NCI-H526 (cell line): ENCODE data around the gene SNTA1.
A peak's percentile ranks its signal among the peaks of the same experiment; 100 is the strongest.
"Not testable (repeated sequence)": the region's sequence is repeated elsewhere in the genome, so short reads cannot be mapped to it uniquely, and the experiment has no call there.

Experiments
- DNase-seq, 2 experiments: peaks; one replicate each; lab custom pipeline; 2025; lab: John Stamatoyannopoulos, UW

The SNTA1 gene

DNA sequence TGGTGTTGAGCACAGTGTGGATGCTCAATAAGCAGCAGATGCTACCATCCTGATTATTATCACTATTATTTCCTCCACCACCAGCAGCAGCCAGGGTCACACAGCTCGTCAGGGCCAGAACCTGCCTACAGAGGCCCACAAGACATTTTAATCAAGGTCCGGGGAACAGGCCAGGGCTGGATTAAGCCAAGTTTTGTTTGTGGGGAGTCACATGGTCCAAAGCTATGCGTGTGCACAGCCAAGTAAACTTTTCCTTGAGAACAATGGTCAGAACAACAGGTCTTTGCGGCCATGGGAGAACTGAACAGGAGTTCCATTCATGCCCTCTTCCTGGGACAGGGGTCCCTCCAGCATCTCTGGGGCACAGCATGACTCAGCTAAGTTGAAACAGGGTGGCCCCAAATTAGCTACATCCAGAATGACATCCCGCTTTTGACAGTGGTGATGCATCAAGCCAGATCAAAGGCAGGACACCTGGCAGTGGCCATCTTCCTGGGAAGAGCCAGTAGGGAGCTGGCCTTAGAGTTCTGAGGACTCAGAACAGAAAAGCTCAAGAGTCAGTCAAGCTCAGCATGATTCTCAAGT lies 11.7 kb downstream of the SNTA1 start:
- DNase-seq: no peak

DNA sequence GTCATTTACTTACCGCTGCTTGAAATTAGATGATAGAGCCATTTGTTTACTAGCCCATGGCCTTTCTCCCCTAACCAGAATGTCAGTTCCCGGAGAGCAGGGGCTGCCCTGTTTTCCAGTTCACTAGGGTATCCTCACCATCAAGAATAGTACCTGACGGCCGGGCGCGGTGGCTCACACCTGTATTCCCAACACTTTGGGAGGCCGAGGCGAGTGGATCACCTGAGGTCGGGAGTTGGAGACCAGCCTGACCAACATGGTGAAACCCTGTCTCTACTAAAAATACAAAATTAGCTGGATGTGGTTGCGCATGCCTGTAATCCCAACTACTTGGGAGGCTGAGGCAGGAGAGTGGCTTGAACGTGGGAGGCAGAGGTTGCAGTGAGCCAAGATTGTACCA lies 19.7 kb downstream of the SNTA1 start:
- not testable (repeated sequence) for DNase-seq

DNA sequence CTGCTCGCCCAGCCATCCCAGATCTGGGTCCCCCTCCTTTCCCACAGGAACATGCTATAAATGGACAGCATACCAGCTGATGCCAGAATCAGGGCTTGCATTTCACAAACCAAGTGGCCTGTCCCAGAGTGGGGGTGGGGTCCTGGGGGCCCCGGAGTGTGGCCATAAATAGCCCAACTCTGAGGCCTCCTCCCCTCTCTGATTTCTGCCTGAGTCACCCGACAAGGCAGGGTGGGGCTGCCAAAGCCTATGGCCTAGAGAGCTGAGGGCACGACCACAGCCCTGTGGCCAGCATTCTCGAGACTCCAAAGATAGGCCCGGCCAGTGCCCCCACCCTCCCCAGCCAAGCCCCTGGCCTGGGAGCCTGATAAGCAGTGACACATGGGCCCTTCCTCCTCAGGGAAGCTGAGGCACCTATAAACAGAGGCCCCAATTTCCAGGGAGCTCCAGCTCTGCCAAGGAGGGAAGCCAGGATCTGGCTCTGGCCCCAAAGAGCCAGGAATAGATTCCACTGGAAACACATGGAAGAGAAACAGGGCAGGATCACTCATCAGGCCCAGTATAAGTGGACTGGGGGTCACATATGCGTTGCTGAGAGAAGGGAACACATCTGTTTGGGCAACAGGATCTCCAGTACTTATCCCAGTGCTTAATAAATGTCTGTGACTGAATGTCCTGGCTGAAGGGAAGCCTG lies 20.3 kb downstream of the SNTA1 start:
- DNase-seq: no peak

DNA sequence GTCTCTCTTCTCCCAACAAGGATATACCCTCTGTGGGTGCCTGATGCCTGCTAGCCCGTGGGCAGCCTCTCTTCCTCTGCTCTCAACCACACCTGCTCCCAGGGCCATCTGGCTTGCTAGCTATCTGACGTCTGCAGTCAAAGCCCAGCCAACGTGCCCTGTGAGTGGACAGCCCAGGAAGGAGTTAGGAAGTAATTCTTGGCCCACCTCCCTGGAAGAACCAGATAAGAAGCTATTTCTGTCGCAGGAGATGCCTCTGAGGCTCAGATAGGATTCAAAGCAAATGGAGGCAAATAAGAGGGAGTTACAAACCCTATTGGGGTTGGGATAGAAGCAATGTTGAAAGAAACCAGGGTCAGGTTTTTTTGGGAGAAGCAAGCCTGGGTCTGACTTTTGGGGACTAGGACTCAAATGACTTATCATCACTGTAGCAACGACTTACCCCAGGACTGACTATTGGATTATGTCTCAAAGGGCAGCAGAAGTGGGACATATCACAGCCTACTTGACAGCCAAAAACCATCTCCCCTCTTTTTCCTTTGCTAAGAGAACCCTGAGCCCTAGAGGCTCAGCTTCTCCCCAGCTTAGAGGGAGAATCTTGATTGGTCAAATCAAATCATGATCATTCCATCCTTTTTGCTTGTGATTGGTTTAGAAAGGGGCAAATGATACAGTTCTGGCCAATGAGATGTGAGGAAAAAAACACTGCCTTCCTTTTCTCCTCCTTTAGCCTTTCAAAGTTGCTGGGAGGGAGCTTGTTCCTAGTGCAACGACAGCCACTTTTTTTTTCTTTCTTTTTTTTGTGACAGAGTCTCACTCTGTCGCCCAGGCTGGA lies 24.2 kb downstream of the SNTA1 start:
- no peak for DNase-seq

DNA sequence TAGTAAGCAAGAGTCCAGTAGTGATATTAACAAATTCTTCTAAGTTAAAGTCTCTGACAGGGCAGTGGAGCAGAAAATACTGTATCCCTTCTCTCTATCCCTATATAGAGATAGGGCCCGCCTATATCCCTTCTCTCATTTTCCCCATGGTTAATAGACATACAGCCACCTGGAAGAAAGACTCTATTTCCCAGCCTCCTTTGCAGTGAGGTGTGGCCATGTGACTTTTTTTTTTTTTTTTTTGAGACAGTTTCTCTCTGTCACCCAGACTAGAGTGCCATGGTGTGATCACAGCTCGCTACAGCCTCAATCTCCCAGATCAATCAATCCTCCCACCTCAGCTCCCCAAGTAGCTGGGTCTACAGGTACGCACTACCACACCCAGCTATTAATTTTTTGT lies 25.5 kb downstream of the SNTA1 start:
- peak in 1 of 2 experiments; percentile 13 for DNase-seq

DNA sequence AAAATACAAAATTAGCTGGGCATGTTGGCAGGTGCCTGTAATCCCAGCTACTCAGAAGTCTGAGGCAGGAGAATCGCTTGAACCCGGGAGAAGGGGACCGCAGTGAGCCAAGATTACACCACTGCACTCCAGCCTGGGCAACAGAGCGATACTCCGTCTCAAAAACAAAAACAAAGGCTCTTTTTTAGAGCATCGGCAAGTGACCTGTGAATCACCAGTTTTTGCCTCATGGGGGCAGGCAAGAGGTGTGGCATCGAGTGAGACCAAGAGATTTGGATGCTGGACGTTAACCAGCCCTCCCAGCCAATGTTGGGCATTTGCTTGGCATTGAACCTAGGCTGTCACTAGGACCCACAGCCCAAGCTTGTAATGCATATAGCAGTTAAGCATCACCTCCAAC lies 27.6 kb downstream of the SNTA1 start:
- DNase-seq: peak; percentile 33 to 73

DNA sequence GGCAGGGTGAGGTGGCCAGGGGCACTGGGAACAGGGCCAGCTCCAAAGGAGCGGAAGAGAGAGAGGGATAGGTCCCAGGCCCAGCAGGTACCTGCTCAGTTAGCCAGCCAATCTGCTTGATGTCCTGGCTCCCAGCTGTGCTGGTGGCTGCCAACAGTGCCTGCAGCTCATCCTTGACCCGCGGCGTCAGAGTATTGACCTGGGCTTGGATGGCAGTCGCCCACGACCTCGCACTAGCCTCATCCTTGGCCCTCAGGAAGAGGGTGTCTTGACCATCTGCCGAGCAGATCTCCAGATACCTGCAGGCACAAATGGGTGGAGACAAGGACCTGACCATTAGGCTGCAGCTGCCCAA lies 31.1 kb downstream of the SNTA1 start:
- DNase-seq: no peak

DNA sequence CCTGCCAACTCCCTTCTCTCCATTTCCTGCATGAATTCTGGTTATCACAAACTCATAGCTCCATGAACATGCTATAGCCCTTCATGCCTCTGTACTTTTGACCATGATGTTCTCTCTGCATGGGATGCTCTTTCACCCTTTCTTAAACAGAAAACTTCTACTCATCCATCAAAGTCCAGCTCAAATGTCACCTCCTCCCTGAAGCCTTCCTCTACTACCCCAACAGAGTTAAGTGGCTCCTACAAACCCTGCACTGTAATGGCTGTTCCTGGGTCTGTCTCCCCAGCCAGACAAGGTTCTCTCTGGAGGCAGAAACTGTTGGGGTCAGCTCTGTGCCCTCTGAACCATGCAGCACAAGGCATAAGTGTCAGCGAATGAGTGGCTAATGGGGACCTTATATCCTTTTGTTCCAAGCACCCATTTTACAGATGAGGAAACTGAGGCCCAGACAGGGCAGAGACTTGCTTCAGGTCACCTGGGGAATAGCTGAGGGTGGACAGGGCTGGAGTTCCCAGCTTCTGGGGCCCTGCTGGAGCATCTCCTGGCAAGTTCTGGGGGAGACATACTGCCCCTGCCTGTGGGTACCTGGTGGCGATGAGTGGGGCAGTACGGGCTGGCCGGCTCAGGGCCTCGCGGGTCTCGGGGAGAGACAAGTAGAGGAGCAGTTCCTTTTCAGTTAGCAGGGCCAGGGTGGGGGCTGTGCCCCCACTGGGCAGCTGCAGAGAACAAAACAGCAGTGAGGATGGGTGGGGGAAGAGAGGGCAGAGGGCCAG lies 31.7 kb downstream of the SNTA1 start:
- no peak for DNase-seq

DNA sequence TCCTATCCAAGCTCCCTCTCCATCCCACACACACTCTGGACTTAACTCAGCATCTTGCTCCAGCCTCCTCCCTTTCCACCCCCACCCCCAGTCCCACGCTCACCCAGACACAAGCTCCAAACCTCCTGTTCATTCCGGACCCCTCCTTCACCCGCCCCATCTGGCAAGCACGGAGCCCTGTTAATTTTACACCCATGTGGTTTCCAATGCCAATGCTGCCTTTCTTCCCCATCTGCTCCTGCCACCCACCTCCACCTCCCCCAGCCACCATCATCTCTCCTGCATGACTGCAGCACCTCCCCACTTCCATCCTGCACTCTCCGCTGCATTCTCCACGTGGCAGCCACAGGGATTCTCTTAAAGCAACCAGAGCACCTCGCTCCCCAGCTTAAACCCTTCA lies 32.3 kb downstream of the SNTA1 start:
- DNase-seq: no peak

DNA sequence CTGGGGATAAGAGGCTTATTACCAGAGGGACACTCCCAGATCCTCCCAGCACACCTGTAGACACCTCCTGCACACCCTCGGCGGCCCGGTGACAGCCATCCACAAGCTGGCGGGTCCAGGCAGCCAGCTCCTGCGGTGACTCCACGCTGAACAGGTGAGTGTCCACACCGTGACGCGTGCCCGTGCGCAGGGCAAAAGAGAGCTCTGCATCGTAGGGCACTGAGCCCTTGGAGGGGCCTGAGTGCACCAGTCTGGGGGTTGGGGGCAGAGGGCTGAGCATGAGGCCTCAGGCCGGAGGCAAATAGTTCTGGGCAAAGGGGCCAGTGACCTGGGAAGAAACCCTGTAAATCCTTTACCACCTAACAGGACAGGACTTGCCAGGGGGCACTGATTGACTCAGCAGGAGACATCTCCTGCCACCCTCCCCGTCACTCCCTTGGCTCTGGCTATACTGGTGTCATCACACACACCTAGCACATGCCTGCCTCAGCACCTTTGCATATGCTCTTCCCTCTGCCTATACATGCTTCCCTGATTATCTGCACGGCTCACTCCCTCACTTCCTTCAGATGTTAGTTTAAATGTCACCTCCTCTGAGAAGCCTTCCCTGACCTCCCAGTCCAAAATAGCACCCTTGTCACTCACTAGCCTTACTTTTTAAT lies 33.4 kb downstream of the SNTA1 start:
- DNase-seq: no peak

DNA sequence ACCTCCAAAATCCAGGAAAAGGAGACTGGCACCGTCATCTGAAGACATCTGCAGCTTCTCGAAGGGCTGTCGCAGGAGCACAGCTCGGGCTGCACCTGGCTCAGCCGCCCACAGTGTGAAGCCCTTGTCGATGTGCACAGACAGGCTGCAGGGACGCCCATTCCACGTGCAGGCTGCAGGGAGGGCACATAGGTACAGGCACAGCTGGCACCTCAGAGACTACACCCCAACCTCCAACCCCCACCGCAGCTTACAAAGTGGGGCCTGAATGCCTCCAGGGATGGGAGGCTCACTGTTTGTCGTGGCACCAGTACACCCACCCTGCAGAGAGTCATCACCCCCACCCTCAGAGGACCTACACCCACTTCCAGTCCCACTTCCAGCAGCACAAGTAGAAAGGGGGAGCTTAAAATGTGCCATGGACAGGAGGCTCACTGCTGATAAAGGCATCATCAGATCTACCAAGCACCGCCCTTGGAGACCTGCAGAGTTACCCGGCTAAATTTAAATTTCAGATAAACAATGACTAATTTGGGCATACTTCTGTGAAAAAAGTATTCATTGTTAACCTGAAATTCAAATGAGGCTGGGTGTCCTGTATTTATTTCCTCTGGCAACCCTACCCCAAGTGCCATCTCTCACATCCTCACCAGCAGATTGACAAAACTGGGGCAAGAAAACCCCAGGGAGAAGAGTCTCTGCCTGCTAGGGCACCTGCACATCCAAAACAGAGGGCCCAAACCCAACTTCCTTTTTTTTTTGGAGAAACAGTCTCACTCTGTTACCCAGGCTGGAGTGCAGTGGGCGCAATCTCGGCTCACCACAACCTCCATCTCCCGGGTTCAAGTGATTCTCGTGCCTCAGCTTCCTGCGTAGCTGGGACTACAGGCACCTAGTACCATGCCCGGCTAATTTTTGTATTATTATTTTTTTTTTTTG lies 34.6 kb downstream of the SNTA1 start:
- no peak for DNase-seq

DNA sequence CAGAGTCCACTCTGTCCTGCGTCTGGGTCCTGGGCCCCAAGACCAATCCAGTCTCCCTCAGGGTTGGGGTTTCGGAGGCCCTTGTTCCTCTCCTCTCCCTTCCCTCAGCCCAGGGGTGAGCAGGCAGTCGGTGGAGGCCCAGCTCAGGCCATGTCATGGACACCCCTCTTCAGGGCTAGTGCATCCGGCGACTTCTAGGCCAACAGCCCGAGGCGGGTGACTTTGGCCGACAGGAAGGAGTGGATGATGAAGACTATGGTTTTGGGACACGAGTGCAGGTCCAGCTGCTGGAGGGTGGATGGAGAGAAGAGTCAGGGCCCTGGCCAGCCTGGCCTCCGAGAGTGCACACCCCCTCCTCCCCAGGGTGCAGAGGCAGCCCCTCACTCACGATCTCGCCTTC lies 35.2 kb downstream of the SNTA1 start:
- DNase-seq: no peak

DNA sequence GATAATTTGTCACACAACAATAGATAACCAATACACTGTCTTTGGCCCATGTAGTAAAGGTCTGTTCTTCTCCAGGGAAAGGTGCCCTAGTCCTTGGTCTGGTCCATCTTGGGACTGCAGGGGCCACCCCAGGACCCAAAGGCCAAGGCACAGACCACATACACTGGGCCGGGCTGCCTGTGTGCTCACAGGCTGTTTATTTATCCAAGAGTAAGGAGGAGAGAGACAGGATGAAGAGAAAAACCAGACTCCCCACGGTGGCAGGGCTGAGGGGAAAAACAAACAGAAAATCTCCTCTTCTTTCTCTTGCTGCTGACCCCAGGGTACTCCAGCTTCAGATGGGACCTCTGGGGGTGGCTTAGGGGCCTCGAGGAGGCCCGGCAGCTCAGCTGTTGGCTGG lies 35.8 kb downstream of the SNTA1 start:
- no peak for DNase-seq

DNA sequence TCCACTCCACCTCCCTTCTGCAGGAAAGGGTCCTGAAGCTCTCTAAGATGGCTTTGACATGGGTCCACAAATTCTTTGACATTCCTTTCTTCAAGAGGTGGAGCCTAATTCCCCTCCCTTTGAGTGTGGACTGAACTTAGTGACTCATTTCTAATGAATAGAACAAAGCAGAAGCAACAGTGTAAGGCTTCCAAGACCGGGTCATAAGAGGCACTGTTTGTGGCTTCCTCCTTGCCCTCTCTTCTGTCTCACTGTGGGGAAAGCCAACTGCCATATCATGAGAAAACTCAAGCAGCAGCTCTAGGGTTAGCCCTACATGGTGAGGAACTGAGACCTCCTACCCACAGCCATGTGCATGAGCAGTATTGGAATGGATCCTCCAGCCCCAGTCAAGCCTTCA lies 36.3 kb downstream of the SNTA1 start:
- no peak for DNase-seq

DNA sequence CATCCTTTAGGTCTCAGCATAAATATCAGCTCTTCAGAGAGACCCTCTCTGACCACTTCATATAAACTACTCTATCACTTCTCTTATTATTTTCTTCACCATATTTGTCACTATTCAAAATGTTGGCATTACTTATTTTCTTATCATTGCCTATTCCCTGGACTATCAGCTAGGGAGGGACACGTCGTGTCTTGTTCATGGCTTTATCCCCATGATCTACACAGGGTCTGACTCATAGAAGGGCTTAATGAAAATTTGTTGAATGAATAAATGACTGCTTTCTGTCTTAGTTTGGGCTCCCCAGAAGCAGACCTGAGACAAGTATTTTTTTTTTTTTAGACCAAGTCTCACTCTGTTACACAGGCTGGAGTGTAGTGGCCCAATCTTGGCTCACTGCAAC lies 39.3 kb downstream of the SNTA1 start:
- DNase-seq: no peak

DNA sequence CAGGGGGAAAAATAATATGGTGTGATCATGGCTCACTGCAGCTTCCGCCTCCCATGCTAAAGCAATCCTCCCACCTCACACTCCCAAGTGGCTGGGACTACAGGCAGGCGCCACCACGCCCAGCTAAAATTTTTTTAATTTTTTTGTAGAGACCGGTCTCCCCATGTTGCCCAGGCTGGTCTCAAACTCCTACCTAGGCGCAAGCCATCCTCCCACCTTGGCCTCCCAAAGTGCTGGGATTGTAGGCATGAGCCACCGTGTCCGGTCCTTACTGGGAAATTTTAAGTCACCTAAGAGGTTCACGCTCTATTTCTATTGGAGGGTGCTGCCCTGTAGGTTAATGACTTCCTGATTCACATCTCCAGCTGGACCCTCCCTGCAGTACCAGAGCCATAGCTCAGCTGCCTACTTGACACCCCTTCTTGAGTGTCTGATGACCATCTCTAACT lies 41.6 kb downstream of the SNTA1 start:
- peak in 1 of 2 experiments; percentile 38 for DNase-seq

DNA sequence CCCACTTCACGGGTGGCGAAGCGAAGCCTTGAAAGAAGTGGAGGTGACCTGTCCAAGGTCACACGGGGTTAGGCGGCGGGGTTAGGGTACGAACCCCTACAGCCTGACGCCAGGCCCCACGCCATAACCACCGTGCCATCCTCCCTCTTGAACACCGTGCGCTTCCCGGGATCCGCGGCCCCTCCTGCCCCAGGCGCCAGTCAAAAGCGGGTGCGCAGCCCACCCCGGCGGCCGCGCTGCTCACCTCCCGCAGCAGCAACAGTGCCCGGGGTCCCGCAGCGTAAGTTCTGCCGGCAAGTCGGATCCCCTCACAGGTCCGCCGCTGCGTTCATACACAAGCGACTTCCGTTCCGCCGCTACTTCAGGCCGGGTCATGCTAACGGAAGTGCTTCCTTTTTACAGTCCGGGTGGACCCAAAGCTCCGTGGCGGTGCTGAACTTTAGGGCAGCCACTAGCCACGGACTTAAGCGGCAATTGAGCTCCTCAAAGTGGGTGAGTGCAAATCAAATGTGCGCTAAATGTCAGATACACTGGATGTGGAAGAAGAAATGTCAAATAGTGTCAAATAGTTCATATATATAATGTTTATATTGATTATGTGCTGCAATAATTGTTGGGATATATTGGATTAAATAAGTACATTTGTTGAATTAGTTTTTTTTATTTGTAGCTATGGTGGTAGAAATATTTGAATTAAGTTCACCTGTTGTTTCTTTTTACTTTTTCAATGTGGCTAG lies 42.2 kb downstream of the SNTA1 start, which contains the start of gene CDK5RAP1:
CDK5RAP1 (minus strand) TSS at position 336 of the 737 bp plus-strand sequence. CDS start 4,455 bp downstream, outside the sequence.
- peak; percentile 85 to 97 for DNase-seq

DNA sequence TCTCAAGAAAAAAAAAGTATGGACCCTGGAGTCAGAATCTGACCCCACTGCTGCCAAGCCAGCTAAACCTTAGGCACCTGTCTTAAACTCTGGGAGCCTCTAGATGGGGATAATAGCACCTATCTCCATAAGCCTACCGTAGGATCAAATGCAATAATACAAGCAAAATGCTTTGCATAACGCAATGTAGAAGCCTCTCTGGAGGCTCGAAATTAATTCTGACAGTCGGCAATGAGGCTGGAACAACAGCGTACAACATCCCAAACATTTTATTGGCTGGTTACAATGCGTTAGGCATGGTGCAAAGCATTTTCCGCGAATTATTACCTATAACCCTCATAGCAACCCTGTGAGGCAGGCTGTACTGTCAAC lies 42.8 kb downstream of the SNTA1 start:
- DNase-seq: peak; percentile 72 to 74

DNA sequence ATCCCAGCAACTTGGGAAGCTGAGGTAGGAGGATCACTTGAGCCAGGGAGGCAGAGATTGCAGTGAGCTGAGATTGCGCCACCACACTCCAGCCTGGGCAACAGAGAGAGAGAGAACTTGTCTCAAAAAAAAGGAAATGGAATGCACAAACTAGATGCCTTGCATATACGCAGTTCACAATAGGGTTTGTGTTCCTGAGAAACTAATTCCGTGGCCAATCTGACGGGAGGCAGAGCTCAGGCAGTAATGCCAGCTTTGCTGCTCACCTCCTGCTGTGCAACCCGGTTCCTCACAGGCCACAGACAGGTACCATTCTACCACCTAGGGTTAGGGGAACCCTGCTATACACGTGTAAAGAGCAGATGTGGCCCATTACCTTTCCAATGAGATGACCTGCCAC lies 43.6 kb downstream of the SNTA1 start:
- no peak for DNase-seq

DNA sequence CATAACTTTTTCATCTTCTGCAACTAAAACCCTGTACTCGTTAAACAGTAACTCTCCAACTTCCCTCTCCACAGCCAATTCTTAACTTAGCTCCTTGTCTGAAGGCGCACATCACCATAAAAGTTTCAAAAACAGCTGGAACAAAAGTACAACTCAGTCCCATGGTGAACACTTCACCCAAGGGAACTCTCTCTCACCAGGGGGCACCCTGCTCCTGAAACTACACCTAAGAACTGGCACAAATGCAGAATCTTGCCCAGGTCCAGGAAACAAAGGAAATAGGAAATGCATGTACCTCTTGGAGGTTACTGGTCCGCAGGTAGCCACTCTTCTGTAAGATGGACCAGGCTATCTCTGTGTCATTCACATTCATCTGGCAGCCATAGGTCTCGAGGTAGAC lies 48.8 kb downstream of the SNTA1 start:
- DNase-seq: peak in 1 of 2 experiments; percentile 6
